Parathyroid adenoma (tissue), 2 donors: Measurements from ENCODE around the gene ATF3.

Source experiments
- H2AFZ ChIP-seq: fragments of 300-600 bp; sonication (generic); one replicate; pipeline ENCODE4 v1.7.0; 2017; ENCODE audit warnings: antibody characterized with exemption, mild to moderate bottlenecking
- H3K27ac ChIP-seq: fragments of 300-600 bp; sonication (generic); one replicate; pipeline ENCODE4 v1.7.0; 2017
- H3K27me3 ChIP-seq: fragments of 300-600 bp; sonication (generic); one replicate; pipeline ENCODE4 v1.7.0; 2017; ENCODE audit warnings: low read length; ENCODE audit not compliant: control insufficient read depth, insufficient read depth
- H3K36me3 ChIP-seq: fragments of 300-600 bp; sonication (generic); one replicate; pipeline ENCODE4 v1.7.0; 2017; ENCODE audit warnings: low read length; ENCODE audit not compliant: control insufficient read depth, insufficient read depth
- H3K4me1 ChIP-seq: fragments of 300-600 bp; sonication (generic); one replicate; pipeline ENCODE4 v1.7.0; 2017; ENCODE audit warnings: control low read depth
- H3K4me2 ChIP-seq: fragments of 300-600 bp; sonication (generic); one replicate; pipeline ENCODE4 v1.7.0; 2017; ENCODE audit warnings: low read length
- H3K4me3 ChIP-seq: fragments of 300-600 bp; sonication (generic); one replicate; pipeline ENCODE4 v1.7.0; 2017; ENCODE audit warnings: low read depth, low read length
- H3K79me2 ChIP-seq: fragments of 300-600 bp; sonication (generic); one replicate; pipeline ENCODE4 v1.7.0; 2017; ENCODE audit warnings: control low read depth
- H3K9ac ChIP-seq: fragments of 300-600 bp; sonication (generic); one replicate; pipeline ENCODE4 v1.7.0; 2017; ENCODE audit warnings: mild to moderate bottlenecking
- H3K9me3 ChIP-seq: fragments of 300-600 bp; sonication (generic); one replicate; pipeline ENCODE4 v1.7.0; 2017; ENCODE audit warnings: low read length; ENCODE audit not compliant: control insufficient read depth
- TF ChIP-seq, protein P1 (sequence below): fragments of 300-600 bp; sonication (generic); IDR thresholded peaks from one replicate; pipeline ENCODE4 v1.7.0; 2017; ENCODE audit warnings: antibody characterized with exemption, mild to moderate bottlenecking
- donor health status: primary hyperparathyroidism.

The ATF3 gene

DNA sequence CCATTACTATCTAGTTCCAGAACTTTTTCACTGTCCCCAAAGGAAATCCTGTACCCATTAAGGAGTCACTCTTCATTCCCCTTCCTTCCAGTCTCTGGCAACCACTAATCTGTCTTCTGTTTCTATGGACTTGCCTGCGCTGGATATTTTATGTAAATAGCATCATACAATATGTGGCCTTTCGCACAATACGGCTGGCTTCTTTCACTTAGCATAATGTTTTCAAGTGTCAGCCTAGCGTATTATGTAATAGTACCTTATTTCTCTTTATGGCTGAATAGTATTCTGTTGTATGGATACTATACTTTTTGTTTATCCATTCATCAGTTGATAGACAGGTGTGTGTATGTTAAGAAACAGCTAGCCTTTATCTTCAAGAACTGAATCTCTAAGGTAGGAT is 14.3 kb downstream of the ATF3 start:
- H3K79me2 ChIP-seq, result no peaks in the 10 kb centered on the region
- no peaks in the 10 kb centered on the region for H3K36me3 ChIP-seq
- no peaks in the 10 kb centered on the region for H3K4me1 ChIP-seq
- H3K9ac ChIP-seq, result no peak overlapping the region
- H3K4me2 ChIP-seq, result no peak overlapping the region
- H3K27ac ChIP-seq, result no peak overlapping the region
- TF ChIP-seq, protein P1, sequence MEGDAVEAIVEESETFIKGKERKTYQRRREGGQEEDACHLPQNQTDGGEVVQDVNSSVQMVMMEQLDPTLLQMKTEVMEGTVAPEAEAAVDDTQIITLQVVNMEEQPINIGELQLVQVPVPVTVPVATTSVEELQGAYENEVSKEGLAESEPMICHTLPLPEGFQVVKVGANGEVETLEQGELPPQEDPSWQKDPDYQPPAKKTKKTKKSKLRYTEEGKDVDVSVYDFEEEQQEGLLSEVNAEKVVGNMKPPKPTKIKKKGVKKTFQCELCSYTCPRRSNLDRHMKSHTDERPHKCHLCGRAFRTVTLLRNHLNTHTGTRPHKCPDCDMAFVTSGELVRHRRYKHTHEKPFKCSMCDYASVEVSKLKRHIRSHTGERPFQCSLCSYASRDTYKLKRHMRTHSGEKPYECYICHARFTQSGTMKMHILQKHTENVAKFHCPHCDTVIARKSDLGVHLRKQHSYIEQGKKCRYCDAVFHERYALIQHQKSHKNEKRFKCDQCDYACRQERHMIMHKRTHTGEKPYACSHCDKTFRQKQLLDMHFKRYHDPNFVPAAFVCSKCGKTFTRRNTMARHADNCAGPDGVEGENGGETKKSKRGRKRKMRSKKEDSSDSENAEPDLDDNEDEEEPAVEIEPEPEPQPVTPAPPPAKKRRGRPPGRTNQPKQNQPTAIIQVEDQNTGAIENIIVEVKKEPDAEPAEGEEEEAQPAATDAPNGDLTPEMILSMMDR, result no peak
- H3K27me3 ChIP-seq, result no peaks in the 10 kb centered on the region
- H2AFZ ChIP-seq, result no peak overlapping the region
- H3K4me3 ChIP-seq, result no peak overlapping the region
- no peaks in the 10 kb centered on the region for H3K9me3 ChIP-seq

GRCh38 chr1:212623603-212624002 is 15.0 kb downstream of the ATF3 start:
- H3K9ac ChIP-seq, result no peak overlapping the region
- H2AFZ ChIP-seq, result no peak overlapping the region
- no peaks in the 10 kb centered on the region for H3K27me3 ChIP-seq
- H3K9me3 ChIP-seq, result no peaks in the 10 kb centered on the region
- no peaks in the 10 kb centered on the region for H3K79me2 ChIP-seq
- no peaks in the 10 kb centered on the region for H3K36me3 ChIP-seq
- H3K4me2 ChIP-seq, result no peak overlapping the region
- H3K4me1 ChIP-seq, result no peaks in the 10 kb centered on the region
- TF ChIP-seq, protein P1, result no peak
- no peak overlapping the region for H3K27ac ChIP-seq
- H3K4me3 ChIP-seq, result no peak overlapping the region

GRCh38 chr1:212624976-212625501 is 16.5 kb downstream of the ATF3 start:
- no peak overlapping the region for H3K27ac ChIP-seq
- H3K9me3 ChIP-seq, result no peaks in the 10 kb centered on the region
- H2AFZ ChIP-seq, result no peak overlapping the region
- TF ChIP-seq, protein P1, result no peak
- no peaks in the 10 kb centered on the region for H3K36me3 ChIP-seq
- H3K9ac ChIP-seq, result no peak overlapping the region
- no peaks in the 10 kb centered on the region for H3K27me3 ChIP-seq
- no peaks in the 10 kb centered on the region for H3K4me1 ChIP-seq
- no peak overlapping the region for H3K4me2 ChIP-seq
- no peaks in the 10 kb centered on the region for H3K79me2 ChIP-seq
- H3K4me3 ChIP-seq, result no peak overlapping the region

GRCh38 chr1:212625781-212626450 is 17.4 kb downstream of the ATF3 start:
- Histone ChIP-seq H3K27me3 (no peaks in the 10 kb centered on the region), H3K9ac (no peak overlapping the region), H3K79me2 (no peaks in the 10 kb centered on the region), H3K9me3 (no peaks in the 10 kb centered on the region), H3K36me3 (no peaks in the 10 kb centered on the region), H3K27ac (no peak overlapping the region), H3K4me3 (no peak overlapping the region), H3K4me2 (no peak overlapping the region), H3K4me1 (no peaks in the 10 kb centered on the region), H2AFZ (no peak overlapping the region)
- TF ChIP-seq, protein P1, result no peak

- Histone ChIP-seq H3K4me2 (no peak overlapping the region), H3K79me2 (no peaks in the 10 kb centered on the region), H3K27ac (no peak overlapping the region), H3K4me3 (no peak overlapping the region), H3K9me3 (no peaks in the 10 kb centered on the region), H3K9ac (no peak overlapping the region), H2AFZ (no peak overlapping the region), H3K27me3 (no peaks in the 10 kb centered on the region), H3K4me1 (no peaks in the 10 kb centered on the region), H3K36me3 (no peaks in the 10 kb centered on the region)
- TF ChIP-seq, protein P1, result no peak
Observed at GRCh38 chr1:212628046-212628445, 19.5 kb downstream of the ATF3 start.
